ENCODE data around the gene LCMT1.

GRCh38 chr16:25093208-25094061, 18.1 kb upstream of the LCMT1 start:
- no peak for TF ChIP-seq CTCF (conservative IDR thresholded peaks at IDR 0.05 in 1 of 2, IDR thresholded peaks at IDR 0.05 in 1 of 2; ENCODE audit: extremely low read depth in 1 of 2, insufficient read depth in 1 of 2, low read depth in 1 of 2, low read length in 2 of 2)
- TF ChIP-seq EZH2 (IDR thresholded peaks at IDR 0.05; ENCODE audit: borderline replicate concordance, low read length): no peak
